OCI-LY7 (cell line): Measurements from ENCODE around the gene NME7. TPM values are rescaled to one million over a fixed set of nuclear protein-coding genes. Genes with fewer than 3 reads are reported as not detected.

Source experiments
- BruUV-seq: library from RNA; stranded (reverse); fragments of 400-500 nt; replicated peaks from 2 replicates; lab custom pipeline; 2021; lab: Mats Ljungman, UMichigan
- CTCF ChIA-PET: fragments of 300-600 bp; sonication (Branson Sonifier 250); formaldehyde crosslinking; loops from one replicate; lab custom pipeline; 2022; ENCODE audit warnings: antibody characterized with exemption; ENCODE audit not compliant: unreplicated experiment; lab: Charles Lee
- POLR2A ChIA-PET: fragments of 300-600 bp; sonication (Branson Sonifier 250); formaldehyde crosslinking; loops from one replicate; lab custom pipeline; 2022; ENCODE audit warnings: antibody characterized with exemption; lab: Charles Lee
- DNase-seq: peaks from one replicate; pipeline ENCODE4 v3.0.0-alpha.2; 2015; ENCODE audit warnings: low spot score
- H2AFZ ChIP-seq: fragments of 200-600 bp; sonication (generic), shearing (Covaris generic); 2 replicates; pipeline ENCODE4 v1.6.1; 2014; ENCODE audit warnings: mild to moderate bottlenecking, antibody characterized with exemption, low read length, moderate library complexity
- H3K27ac ChIP-seq: fragments of 200-600 bp; sonication (generic); 2 replicates; pipeline ENCODE4 v1.5.1; 2014; ENCODE audit warnings: mixed run types, low read depth, mild to moderate bottlenecking, moderate library complexity, low read length, inconsistent platforms; ENCODE audit not compliant: poor library complexity, severe bottlenecking
- H3K36me3 ChIP-seq: fragments of 200-600 bp; sonication (generic); 2 replicates; pipeline ENCODE4 v1.6.1; 2014; ENCODE audit warnings: mild to moderate bottlenecking, antibody characterized with exemption, low read length, moderate library complexity, mixed read lengths; ENCODE audit not compliant: insufficient read depth
- H3K4me1 ChIP-seq: fragments of 200-600 bp; sonication (generic); 2 replicates; pipeline ENCODE4 v1.5.1; 2014; ENCODE audit warnings: mild to moderate bottlenecking, low read length; ENCODE audit not compliant: insufficient read depth, poor library complexity, severe bottlenecking
- H3K4me2 ChIP-seq: fragments of 200-600 bp; sonication (generic); 2 replicates; pipeline ENCODE4 v1.6.1; 2014; ENCODE audit warnings: mild to moderate bottlenecking, low read length
- H3K4me3 ChIP-seq: fragments of 200-600 bp; sonication (generic); 2 replicates; pipeline ENCODE4 v1.5.1; 2014; ENCODE audit warnings: mild to moderate bottlenecking, low read depth, low read length; ENCODE audit not compliant: poor library complexity, severe bottlenecking
- H3K79me2 ChIP-seq: fragments of 200-600 bp; sonication (generic); 2 replicates; pipeline ENCODE4 v1.6.1; 2016; ENCODE audit warnings: low read depth, mild to moderate bottlenecking, low read length, moderate library complexity, mixed read lengths; ENCODE audit not compliant: insufficient read depth
- H3K9me2 ChIP-seq: fragments of 200-600 bp; sonication (generic); 2 replicates; pipeline ENCODE4 v1.6.1; 2016; ENCODE audit warnings: mild to moderate bottlenecking, low read length, mixed read lengths; ENCODE audit not compliant: insufficient read depth
- H3K9me3 ChIP-seq: fragments of 200-600 bp; sonication (generic); 2 replicates; pipeline ENCODE4 v1.6.1; 2014; ENCODE audit warnings: mild to moderate bottlenecking, mixed run types, low read length, mixed read lengths
- H4K20me1 ChIP-seq: fragments of 200-600 bp; sonication (generic); 2 replicates; pipeline ENCODE4 v1.6.1; 2014; ENCODE audit warnings: mild to moderate bottlenecking, antibody characterized with exemption, low read length, moderate library complexity, mixed read lengths; ENCODE audit not compliant: insufficient read depth
- EZH2phosphoT487 ChIP-seq: fragments of 200-600 bp; sonication (generic); IDR thresholded peaks from 2 replicates; pipeline ENCODE4 v1.6.1; 2018; ENCODE audit warnings: low read depth, borderline replicate concordance, mild to moderate bottlenecking, mixed run types, antibody characterized with exemption, low read length, moderate library complexity, mixed read lengths
- intact Hi-C: fragments of 100-400 bp; cut with micrococcal nuclease; formaldehyde crosslinking; loops from one replicate; pipeline ENCODE4 v1.10.0; 2022; ENCODE audit not compliant: unreplicated experiment
- total RNA-seq, 2 experiments: library from RNA; depleted of rRNA in 1 of 2; stranded (reverse); fragments of >200 nt in 1 of 2; shearing (Covaris generic) in 1 of 2; gene quantifications; 2 replicates each; pipeline ENCODE4 v1.2.3, GENCODE V29; 2014 to 2022
- TF ChIP-seq, protein P1 (sequence below): fragments of 200-600 bp; sonication (generic); conservative IDR thresholded peaks from 2 replicates; pipeline ENCODE4 v1.5.1; 2014; ENCODE audit warnings: mild to moderate bottlenecking, antibody characterized with exemption, low read length, moderate library complexity, mixed read lengths

The NME7 gene
- total RNA-seq, 2 experiments from 2014 or later, result 9.3 to 17.0 TPM

DNA sequence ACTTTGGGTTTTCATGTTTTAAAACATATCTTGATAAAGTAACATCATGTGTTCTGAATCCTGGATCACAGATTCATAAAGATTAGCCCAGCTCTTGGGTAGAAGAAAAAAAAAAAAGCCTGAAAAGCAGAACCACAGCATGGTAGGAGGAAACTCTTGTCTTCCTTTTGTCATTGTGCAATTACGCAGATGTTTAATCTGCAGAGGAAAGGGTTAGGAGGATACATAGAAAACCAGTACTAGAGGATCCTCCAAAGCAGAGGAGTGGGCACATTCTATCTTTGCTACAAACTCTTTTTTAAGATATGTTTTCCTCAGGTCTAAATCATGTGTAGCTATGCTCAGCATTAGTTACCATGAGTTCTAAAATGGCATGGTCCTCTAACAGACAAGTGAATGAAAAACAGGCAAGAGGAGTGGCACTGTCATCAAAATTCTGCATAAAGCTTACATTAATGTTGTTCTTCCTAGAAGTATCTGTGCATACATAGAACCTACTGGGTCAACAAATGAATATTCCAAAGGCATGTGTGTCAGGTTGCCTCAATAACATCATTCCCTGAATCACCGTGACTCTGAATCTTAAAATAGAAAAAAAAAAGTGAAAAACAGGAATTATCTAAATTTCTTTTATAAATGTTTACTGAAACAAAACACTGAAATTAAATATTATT, 107.0 kb downstream of the NME7 start:
- no peaks in the 10 kb centered on the region for H3K36me3 ChIP-seq
- TF ChIP-seq, protein P1, sequence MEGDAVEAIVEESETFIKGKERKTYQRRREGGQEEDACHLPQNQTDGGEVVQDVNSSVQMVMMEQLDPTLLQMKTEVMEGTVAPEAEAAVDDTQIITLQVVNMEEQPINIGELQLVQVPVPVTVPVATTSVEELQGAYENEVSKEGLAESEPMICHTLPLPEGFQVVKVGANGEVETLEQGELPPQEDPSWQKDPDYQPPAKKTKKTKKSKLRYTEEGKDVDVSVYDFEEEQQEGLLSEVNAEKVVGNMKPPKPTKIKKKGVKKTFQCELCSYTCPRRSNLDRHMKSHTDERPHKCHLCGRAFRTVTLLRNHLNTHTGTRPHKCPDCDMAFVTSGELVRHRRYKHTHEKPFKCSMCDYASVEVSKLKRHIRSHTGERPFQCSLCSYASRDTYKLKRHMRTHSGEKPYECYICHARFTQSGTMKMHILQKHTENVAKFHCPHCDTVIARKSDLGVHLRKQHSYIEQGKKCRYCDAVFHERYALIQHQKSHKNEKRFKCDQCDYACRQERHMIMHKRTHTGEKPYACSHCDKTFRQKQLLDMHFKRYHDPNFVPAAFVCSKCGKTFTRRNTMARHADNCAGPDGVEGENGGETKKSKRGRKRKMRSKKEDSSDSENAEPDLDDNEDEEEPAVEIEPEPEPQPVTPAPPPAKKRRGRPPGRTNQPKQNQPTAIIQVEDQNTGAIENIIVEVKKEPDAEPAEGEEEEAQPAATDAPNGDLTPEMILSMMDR, result no peak
- TF ChIP-seq EZH2phosphoT487, result no peak
- H3K9me2 ChIP-seq, result no peaks in the 10 kb centered on the region
- intact Hi-C loops, result no loop called here
- H3K4me3 ChIP-seq, result no peak overlapping the region
- H3K27ac ChIP-seq, result no peak overlapping the region
- POLR2A ChIA-PET, result interaction anchor here (0.6 to 1.1 kb wide), 4 partner anchors 9 to 836 kb away, joined by 3 to 4 read pairs (median 3); no protein-coding TSS in a partner anchor
- no peak for DNase-seq
- no peaks in the 10 kb centered on the region for H3K9me3 ChIP-seq
- H3K4me2 ChIP-seq, result no peak overlapping the region
- BruUV-seq, result no TSS peak
- H3K79me2 ChIP-seq, result no peaks in the 10 kb centered on the region
- CTCF ChIA-PET, result no interaction called here
- H2AFZ ChIP-seq, result no peak overlapping the region
- no peaks in the 10 kb centered on the region for H3K4me1 ChIP-seq
- H4K20me1 ChIP-seq, result no peaks in the 10 kb centered on the region

DNA sequence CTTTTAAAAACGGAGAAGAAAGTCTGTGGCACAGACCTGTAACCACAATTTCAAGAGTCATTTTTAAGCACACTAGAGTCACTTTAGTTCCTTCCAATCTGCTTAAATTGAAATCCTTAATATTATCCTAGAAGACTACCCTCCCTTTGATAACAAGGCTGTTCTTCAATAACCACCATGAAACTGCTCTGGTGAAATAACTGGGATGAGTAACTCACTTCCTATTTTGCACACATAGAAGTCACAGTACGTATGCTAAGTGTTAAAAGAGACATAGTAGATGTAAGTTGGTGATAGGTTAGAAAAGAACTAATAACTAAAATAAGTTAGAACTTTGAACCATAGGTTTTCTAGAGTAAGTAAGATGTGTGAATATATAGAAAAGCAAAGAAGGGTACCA, 107.8 kb downstream of the NME7 start:
- intact Hi-C loops, result no loop called here
- Histone ChIP-seq H4K20me1 (no peaks in the 10 kb centered on the region), H3K36me3 (no peaks in the 10 kb centered on the region), H3K27ac (no peak overlapping the region), H3K4me3 (no peak overlapping the region), H3K4me2 (no peak overlapping the region), H3K9me2 (no peaks in the 10 kb centered on the region), H3K4me1 (no peaks in the 10 kb centered on the region), H3K9me3 (no peaks in the 10 kb centered on the region), H3K79me2 (no peaks in the 10 kb centered on the region), H2AFZ (no peak overlapping the region)
- CTCF ChIA-PET, result no interaction called here
- TF ChIP-seq EZH2phosphoT487, result no peak
- BruUV-seq, result no TSS peak
- DNase-seq, result no peak
- POLR2A ChIA-PET, result interaction anchor here (0.6 kb wide), 1 partner anchor 127 kb away, joined by 3 read pairs; no protein-coding TSS in a partner anchor

DNA sequence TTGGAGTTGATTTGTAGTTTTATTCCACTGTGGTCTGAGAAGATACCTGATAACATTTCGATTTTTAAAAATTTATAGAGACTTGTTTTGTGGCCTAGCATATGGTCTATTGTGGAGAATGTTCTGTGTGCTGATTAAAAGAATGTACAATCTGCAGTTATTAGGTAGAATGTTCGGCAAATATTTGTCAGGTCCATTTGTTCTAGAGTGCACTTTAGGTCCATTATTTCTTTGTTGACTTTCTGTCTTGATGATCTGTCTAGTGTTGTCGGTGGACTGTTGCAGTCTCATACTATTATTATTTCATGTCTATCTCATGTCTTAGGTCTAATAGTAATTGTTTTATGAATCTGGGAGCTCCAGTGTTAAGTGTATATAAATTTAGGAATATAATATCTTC, 116.8 kb downstream of the NME7 start:
- intact Hi-C loops, result no loop called here
- H3K4me2 ChIP-seq, result no peak overlapping the region

More for the DNA sequence above, 116.8 kb downstream of the NME7 start:
- H3K4me3 ChIP-seq, result no peak overlapping the region
- no peak for DNase-seq
- no peaks in the 10 kb centered on the region for H3K36me3 ChIP-seq
- no peaks in the 10 kb centered on the region for H3K9me2 ChIP-seq
- BruUV-seq, result no TSS peak
- no peak overlapping the region for H3K27ac ChIP-seq
- no peaks in the 10 kb centered on the region for H4K20me1 ChIP-seq
- ChIA-PET CTCF (no interaction called here), POLR2A (no interaction called here)
- no peak for TF ChIP-seq EZH2phosphoT487
- TF ChIP-seq, protein P1, result no peak
- no peaks in the 10 kb centered on the region for H3K79me2 ChIP-seq
- H3K9me3 ChIP-seq, result no peaks in the 10 kb centered on the region
- no peaks in the 10 kb centered on the region for H3K4me1 ChIP-seq
- H2AFZ ChIP-seq, result no peak overlapping the region
